HEK293T (cell line): Measurements from ENCODE around the gene CCKAR.

Experiments used
- CTCF ChIA-PET: fragments of 350-600 bp; formaldehyde crosslinking; extraction: SDS; loops from one replicate; lab custom pipeline; 2021; ENCODE audit warnings: antibody characterized with exemption, inconsistent platforms; lab: Yijun Ruan, JAX
- POLR2A ChIA-PET: fragments of 350-600 bp; formaldehyde crosslinking; extraction: SDS; loops from one replicate; lab custom pipeline; 2020; ENCODE audit warnings: antibody characterized with exemption, inconsistent platforms; lab: Yijun Ruan, JAX
- DNase-seq: peaks from one replicate; pipeline ENCODE4 v3.0.0; 2012; ENCODE audit warnings: mixed read lengths; ENCODE audit errors: extremely low spot score
- ARNT ChIP-seq: fragments of 450-650 bp; IDR thresholded peaks from 2 replicates; pipeline ENCODE4 v1.6.1; 2017; ENCODE audit warnings: mild to moderate bottlenecking
- BHLHE40 ChIP-seq: fragments of 450-650 bp; IDR thresholded peaks from 2 replicates; pipeline ENCODE4 v1.6.1; 2016; ENCODE audit warnings: mild to moderate bottlenecking, moderate library complexity, borderline replicate concordance
- CTBP1 ChIP-seq: fragments of 450-650 bp; IDR thresholded peaks from 2 replicates; pipeline ENCODE4 v1.6.1; 2016; ENCODE audit warnings: borderline replicate concordance
- ELF4 ChIP-seq: fragments of 450-650 bp; IDR thresholded peaks from 2 replicates; pipeline ENCODE4 v1.6.1; 2017; ENCODE audit warnings: antibody characterized with exemption
- FOXA1 ChIP-seq: fragments of 450-650 bp; IDR thresholded peaks from 2 replicates; pipeline ENCODE4 v1.6.1; 2016; ENCODE audit warnings: mild to moderate bottlenecking
- FOXK2 ChIP-seq: fragments of 450-650 bp; IDR thresholded peaks from 2 replicates; pipeline ENCODE4 v1.6.1; 2016; ENCODE audit warnings: mild to moderate bottlenecking
- FOXM1 ChIP-seq: fragments of 450-650 bp; IDR thresholded peaks from 2 replicates; pipeline ENCODE4 v1.6.1; 2017; ENCODE audit warnings: mild to moderate bottlenecking, borderline replicate concordance
- HDGF ChIP-seq: fragments of 450-650 bp; IDR thresholded peaks from 2 replicates; pipeline ENCODE4 v1.6.1; 2017; ENCODE audit warnings: antibody characterized with exemption, borderline replicate concordance
- L3MBTL2 ChIP-seq: fragments of 450-650 bp; conservative IDR thresholded peaks from 2 replicates; pipeline ENCODE4 v1.6.1; 2016; ENCODE audit warnings: mild to moderate bottlenecking
- LEF1 ChIP-seq: fragments of 450-650 bp; IDR thresholded peaks from 2 replicates; pipeline ENCODE4 v1.6.1; 2017; ENCODE audit warnings: mild to moderate bottlenecking, borderline replicate concordance
- NFRKB ChIP-seq: fragments of 450-650 bp; IDR thresholded peaks from 2 replicates; pipeline ENCODE4 v1.6.1; 2016; ENCODE audit warnings: mild to moderate bottlenecking, moderate library complexity
- SP1 ChIP-seq: fragments of 450-650 bp; IDR thresholded peaks from 2 replicates; pipeline ENCODE4 v1.6.1; 2017
- SUZ12 ChIP-seq: fragments of 450-650 bp; IDR thresholded peaks from 2 replicates; pipeline ENCODE4 v1.6.1; 2016; ENCODE audit warnings: mild to moderate bottlenecking
- TARDBP ChIP-seq: fragments of 450-650 bp; IDR thresholded peaks from 2 replicates; pipeline ENCODE4 v1.6.1; 2016
- ZNF384 ChIP-seq: fragments of 450-650 bp; IDR thresholded peaks from 2 replicates; pipeline ENCODE4 v1.6.1; 2016
- TF ChIP-seq, protein P1 (sequence below): fragments of 450-650 bp; IDR thresholded peaks from 2 replicates; pipeline ENCODE4 v1.6.1; 2016

Gene CCKAR

GRCh38 chr4:26463386-26463785 lies 26.9 kb downstream of the CCKAR start:
- TF ChIP-seq TARDBP (no peak), ZNF384 (no peak), FOXA1 (no peak), ARNT (no peak), FOXM1 (no peak), SP1 (no peak), SUZ12 (no peak)
- ChIA-PET POLR2A (no interaction called here), CTCF (no interaction called here)
- no peak for DNase-seq

- ChIA-PET POLR2A (no interaction called here), CTCF (no interaction called here)
Observed at GRCh38 chr4:26462874-26463273, 27.4 kb downstream of the CCKAR start.

GRCh38 chr4:26459756-26460530 lies 30.3 kb downstream of the CCKAR start:
- ChIA-PET POLR2A (interaction anchor here (1.0 kb wide), 1 partner anchor 129 kb away, joined by 3 read pairs; no protein-coding TSS in a partner anchor), CTCF (interaction anchor here (0.5 to 0.7 kb wide), 3 partner anchors 111 to 260 kb away, joined by 3 read pairs; no protein-coding TSS in a partner anchor)
- TF ChIP-seq ZNF384 (no peak), L3MBTL2 (no peak), CTBP1 (no peak), FOXM1 (no peak), ELF4 (no peak), HDGF (no peak), SP1 (no peak), BHLHE40 (no peak), NFRKB (no peak), TARDBP (no peak), FOXA1 (no peak), FOXK2 (no peak), SUZ12 (no peak), LEF1 (no peak), ARNT (no peak)
- TF ChIP-seq, protein P1, sequence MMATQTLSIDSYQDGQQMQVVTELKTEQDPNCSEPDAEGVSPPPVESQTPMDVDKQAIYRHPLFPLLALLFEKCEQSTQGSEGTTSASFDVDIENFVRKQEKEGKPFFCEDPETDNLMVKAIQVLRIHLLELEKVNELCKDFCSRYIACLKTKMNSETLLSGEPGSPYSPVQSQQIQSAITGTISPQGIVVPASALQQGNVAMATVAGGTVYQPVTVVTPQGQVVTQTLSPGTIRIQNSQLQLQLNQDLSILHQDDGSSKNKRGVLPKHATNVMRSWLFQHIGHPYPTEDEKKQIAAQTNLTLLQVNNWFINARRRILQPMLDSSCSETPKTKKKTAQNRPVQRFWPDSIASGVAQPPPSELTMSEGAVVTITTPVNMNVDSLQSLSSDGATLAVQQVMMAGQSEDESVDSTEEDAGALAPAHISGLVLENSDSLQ, result no peak
- no peak for DNase-seq

More at GRCh38 chr4:26462874-26463273, 27.4 kb downstream of the CCKAR start:
- TF ChIP-seq ELF4 (no peak), SP1 (no peak), FOXK2 (no peak), L3MBTL2 (no peak), LEF1 (no peak), ARNT (no peak), HDGF (no peak), FOXM1 (no peak), SUZ12 (no peak)
- TF ChIP-seq, protein P1, result no peak
- no peak for DNase-seq

DNA sequence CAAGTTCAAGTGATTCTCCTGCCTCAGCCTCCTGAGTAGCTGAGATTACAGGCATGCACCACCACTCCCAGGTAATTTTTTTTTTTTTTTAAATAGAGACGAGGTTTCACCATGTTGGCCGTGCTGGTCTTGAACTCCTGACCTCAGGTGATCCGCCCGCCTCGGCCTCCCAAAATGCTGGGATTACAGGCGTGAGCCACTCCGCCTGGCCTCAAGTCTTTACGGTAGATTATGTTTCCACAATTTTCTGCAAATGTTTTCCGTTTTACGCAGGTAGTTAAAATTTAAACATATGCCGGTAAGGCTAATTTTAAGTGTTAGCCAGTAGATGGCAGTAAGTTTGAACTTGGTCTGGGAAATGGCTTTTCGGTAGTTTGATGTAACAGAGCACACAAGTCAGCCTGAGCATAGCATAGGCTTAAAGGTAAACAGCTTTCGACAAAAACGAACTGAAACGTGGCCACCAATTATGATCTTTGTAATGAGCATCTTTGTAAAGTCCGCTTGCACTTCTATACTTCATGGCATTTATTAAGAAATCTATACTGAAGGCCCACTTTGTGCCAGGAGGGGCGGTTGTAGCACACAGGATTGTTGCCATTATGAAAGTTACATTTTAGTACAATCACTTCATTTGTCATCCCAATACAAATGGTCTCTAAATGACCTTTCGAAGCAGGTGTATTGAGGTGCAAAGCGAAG lies 31.1 kb downstream of the CCKAR start:
- DNase-seq, result peak; percentile 53
- CTCF ChIA-PET, result interaction anchor here (0.5 to 1.4 kb wide), 9 partner anchors 11 to 430 kb away, joined by 3 to 4 read pairs (median 3); no protein-coding TSS in a partner anchor
- POLR2A ChIA-PET, result interaction anchor here (1.0 kb wide), 1 partner anchor 129 kb away, joined by 3 read pairs; no protein-coding TSS in a partner anchor
- TF ChIP-seq, protein P1, result no peak
- no peak for TF ChIP-seq TARDBP
- TF ChIP-seq ZNF384, result peak; percentile 57

DNA sequence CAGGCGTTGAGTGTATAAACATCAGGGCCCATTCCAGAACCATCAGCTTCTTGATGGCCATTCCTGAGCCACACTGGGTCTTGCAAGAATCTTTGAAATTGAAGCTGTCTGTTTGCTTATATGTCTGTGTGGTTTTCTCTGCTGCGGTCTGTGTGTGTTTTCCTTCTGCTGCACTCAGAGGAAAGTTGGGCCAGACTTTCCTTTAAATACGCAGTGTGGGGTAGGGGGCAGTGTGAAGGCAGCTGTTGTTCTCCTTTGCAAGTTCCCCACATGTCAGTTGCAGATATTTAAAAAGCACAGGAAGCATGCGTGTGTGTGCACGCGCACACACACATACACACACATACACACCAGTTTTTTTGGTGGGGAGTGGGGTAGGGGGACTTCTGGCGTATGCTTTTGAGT lies 32.1 kb downstream of the CCKAR start:
- ChIA-PET POLR2A (interaction anchor here (1.0 kb wide), 1 partner anchor 110 kb away, joined by 3 read pairs; no protein-coding TSS in a partner anchor), CTCF (interaction anchor here (1.0 to 1.4 kb wide), 3 partner anchors 13 to 262 kb away, joined by 3 read pairs; no protein-coding TSS in a partner anchor)
- DNase-seq, result no peak
- TF ChIP-seq TARDBP, result no peak
- no peak for TF ChIP-seq LEF1
- no peak for TF ChIP-seq L3MBTL2
- TF ChIP-seq SP1, result no peak

GRCh38 chr4:26457412-26457811 lies 32.9 kb downstream of the CCKAR start:
- no peak for TF ChIP-seq L3MBTL2
- no peak for TF ChIP-seq TARDBP
- no peak for TF ChIP-seq ZNF384
- TF ChIP-seq BHLHE40, result no peak
- no peak for TF ChIP-seq SP1
- TF ChIP-seq HDGF, result no peak
- TF ChIP-seq ARNT, result no peak
- no peak for TF ChIP-seq LEF1
- TF ChIP-seq, protein P1, result no peak
- TF ChIP-seq CTBP1, result no peak
- no peak for TF ChIP-seq SUZ12
- no peak for TF ChIP-seq FOXK2
- TF ChIP-seq FOXM1, result no peak
- TF ChIP-seq FOXA1, result no peak
- TF ChIP-seq NFRKB, result no peak
- TF ChIP-seq ELF4, result no peak
- DNase-seq, result no peak
- ChIA-PET CTCF (interaction anchor here (1.4 kb wide), 1 partner anchor 263 kb away, joined by 3 read pairs; no protein-coding TSS in a partner anchor), POLR2A (no interaction called here)
